IMR-90 (cell line): ENCODE results near the gene DSCAM. TPM values are rescaled to one million over a fixed set of nuclear protein-coding genes. Genes with fewer than 3 reads are reported as not detected.

ENCODE experiments used
- ATAC-seq: fragments of 200-7000 bp; cut with Tn5 transposase; 2 replicates; pipeline ENCODE4 v1.9.1; 2020; ENCODE audit warnings: low read depth, mild to moderate bottlenecking, moderate library complexity
- BruUV-seq: library from RNA; stranded (reverse); fragments of 400-500 nt; replicated peaks from 2 replicates; lab custom pipeline; 2021; lab: Mats Ljungman, UMichigan
- CTCF ChIA-PET: fragments of 300-600 bp; formaldehyde crosslinking; extraction: SDS; loops from one replicate; lab custom pipeline; 2021; ENCODE audit warnings: antibody characterized with exemption; lab: Yijun Ruan, JAX
- POLR2A ChIA-PET: fragments of 300-600 bp; sonication (Branson Sonifier 250); formaldehyde crosslinking; loops from one replicate; lab custom pipeline; 2022; ENCODE audit warnings: antibody characterized with exemption; ENCODE audit not compliant: unreplicated experiment; lab: Charles Lee
- DNase-seq: peaks from one replicate; pipeline ENCODE4 v3.0.0; 2013
- H2AFZ ChIP-seq: replicated peaks from 2 replicates; pipeline ENCODE3; 2013; ENCODE audit warnings: low read length, mild to moderate bottlenecking; ENCODE audit not compliant: poor library complexity
- H2AK5ac ChIP-seq: 2 replicates; pipeline ENCODE4 v1.6.1; 2013; ENCODE audit warnings: low read depth, low read length, inconsistent platforms
- H2AK9ac ChIP-seq: replicated peaks from 2 replicates; pipeline ENCODE3; 2013; ENCODE audit warnings: mild to moderate bottlenecking, low read depth, low read length, moderate library complexity; ENCODE audit not compliant: poor library complexity
- H2BK120ac ChIP-seq: 2 replicates; pipeline ENCODE4 v1.6.1; 2013; ENCODE audit warnings: low read depth, low read length, inconsistent platforms
- H2BK15ac ChIP-seq: 3 replicates; pipeline ENCODE4 v1.6.1; 2013; ENCODE audit warnings: low read depth, low read length, inconsistent platforms
- H2BK20ac ChIP-seq: 2 replicates; pipeline ENCODE4 v1.6.1; 2013; ENCODE audit warnings: low read depth, mild to moderate bottlenecking, inconsistent platforms, low read length, moderate library complexity
- H2BK5ac ChIP-seq: 2 replicates; pipeline ENCODE4 v1.6.1; 2013; ENCODE audit warnings: mild to moderate bottlenecking, low read depth, low read length, inconsistent platforms; ENCODE audit not compliant: poor library complexity, severe bottlenecking
- H3K14ac ChIP-seq: replicated peaks from 2 replicates; pipeline ENCODE4 v1.6.1; 2013; ENCODE audit warnings: low read depth, low read length, inconsistent platforms
- H3K18ac ChIP-seq: 2 replicates; pipeline ENCODE4 v1.6.1; 2013; ENCODE audit warnings: low read depth, low read length, control low read depth
- H3K23ac ChIP-seq: 2 replicates; pipeline ENCODE4 v1.6.1; 2013; ENCODE audit warnings: low read depth, low read length, inconsistent platforms
- H3K27ac ChIP-seq: 2 replicates; pipeline ENCODE4 v1.5.1; 2013; ENCODE audit warnings: mild to moderate bottlenecking, control low read depth, low read length; ENCODE audit not compliant: insufficient read depth
- H3K27me3 ChIP-seq: 2 replicates; pipeline ENCODE4 v1.6.1; 2013; ENCODE audit warnings: low read length; ENCODE audit not compliant: control insufficient read depth, insufficient read depth
- H3K36me3 ChIP-seq: 2 replicates; pipeline ENCODE4 v1.6.1; 2013; ENCODE audit warnings: low read length, mixed read lengths; ENCODE audit not compliant: control insufficient read depth, insufficient read depth
- H3K4ac ChIP-seq: 2 replicates; pipeline ENCODE4 v1.6.1; 2013; ENCODE audit warnings: low read depth, low read length, inconsistent platforms
- H3K4me1 ChIP-seq: 2 replicates; pipeline ENCODE4 v1.6.1; 2013; ENCODE audit warnings: low read length, mixed read lengths; ENCODE audit not compliant: control insufficient read depth, insufficient read depth
- H3K4me2 ChIP-seq: 2 replicates; pipeline ENCODE4 v1.6.1; 2013; ENCODE audit warnings: low read depth, mild to moderate bottlenecking, control low read depth, low read length, moderate library complexity
- H3K4me3 ChIP-seq: 2 replicates; pipeline ENCODE4 v1.5.1; 2013; ENCODE audit warnings: low read depth, mild to moderate bottlenecking, control low read depth, low read length, moderate library complexity; ENCODE audit not compliant: insufficient read depth
- H3K56ac ChIP-seq: 2 replicates; pipeline ENCODE4 v1.6.1; 2013; ENCODE audit warnings: low read length, inconsistent platforms; ENCODE audit not compliant: insufficient read depth; ENCODE audit errors: extremely low read depth
- H3K79me1 ChIP-seq, 2 experiments: 2 replicates each; pipeline ENCODE4 v1.6.1; 2013; ENCODE audit warnings: low read length in 2 of 2, inconsistent platforms in 1 of 2, low read depth in 1 of 2
- H3K9ac ChIP-seq: 2 replicates; pipeline ENCODE4 v1.6.1; 2013; ENCODE audit warnings: low read depth, low read length, control low read depth
- H3K9me1 ChIP-seq: 2 replicates; pipeline ENCODE4 v1.6.1; 2013; ENCODE audit warnings: low read length, inconsistent platforms; ENCODE audit not compliant: insufficient read depth
- H3K9me3 ChIP-seq: 2 replicates; pipeline ENCODE4 v1.6.1; 2013; ENCODE audit warnings: low read length; ENCODE audit not compliant: control insufficient read depth, insufficient read depth
- H4K20me1 ChIP-seq: 2 replicates; pipeline ENCODE4 v1.6.1; 2013; ENCODE audit warnings: low read length, inconsistent platforms; ENCODE audit not compliant: insufficient read depth
- H4K5ac ChIP-seq: 2 replicates; pipeline ENCODE4 v1.6.1; 2013; ENCODE audit warnings: mild to moderate bottlenecking, low read depth, low read length, control low read depth
- H4K8ac ChIP-seq, 2 experiments: 2 replicates each; pipeline ENCODE4 v1.6.1; 2013; ENCODE audit warnings: low read depth in 2 of 2, low read length in 2 of 2, control low read depth in 1 of 2, inconsistent platforms in 1 of 2
- H4K91ac ChIP-seq: 2 replicates; pipeline ENCODE4 v1.6.1; 2013; ENCODE audit warnings: low read depth, low read length, inconsistent platforms; ENCODE audit not compliant: insufficient read depth
- BHLHE40 ChIP-seq: fragments of 150-350 bp; IDR thresholded peaks from 2 replicates; pipeline ENCODE4 v1.6.1; 2016; ENCODE audit warnings: mild to moderate bottlenecking, low read depth, low read length
- MAFK ChIP-seq: IDR thresholded peaks from 2 replicates; pipeline ENCODE4 v1.6.1; 2012; ENCODE audit warnings: low read depth, low read length, improper control_type of control experiment
- RAD21 ChIP-seq: IDR thresholded peaks from 2 replicates; pipeline ENCODE4 v1.6.1; 2012; ENCODE audit warnings: low read length, improper control_type of control experiment
- WGBS, 2 experiments: methylation state at CpG; one replicate each; pipeline versions ENCODE4 v1.1.5 to v1.1.7; 2013; ENCODE audit warnings: missing lambda C conversion rate in 2 of 2; ENCODE audit not compliant: insufficient read length in 1 of 2; ENCODE audit errors: extremely low coverage in 2 of 2; 5-methylcytosine and 5-hydroxymethylcytosine counted together
- dilution Hi-C: fragments of 300-500 bp; cut with HindIII; formaldehyde crosslinking; loops from one replicate; pipeline ENCODE4 v1.14.3; 2018; ENCODE audit warnings: low sequenced_read_pairs; ENCODE audit not compliant: unreplicated experiment
- in situ Hi-C: fragments of 300-500 bp; cut with MboI; formaldehyde crosslinking; loops from 3 replicates; pipeline ENCODE4 v1.14.3; 2019; ENCODE audit warnings: low sequenced_read_pairs, inconsistent platforms, mixed read lengths
- intact Hi-C: fragments of 100-400 bp; cut with micrococcal nuclease; formaldehyde crosslinking; loops from 2 replicates; pipeline ENCODE4 v1.10.0; 2022
- polyA plus RNA-seq, 3 experiments: library from polyadenylated mRNA; depleted of rRNA; stranded (reverse); fragments of >200 nt; gene quantifications; 2 replicates each; pipeline ENCODE4 v1.2.3, GENCODE V29; 2012; ENCODE audit warnings: low replicate concordance in 1 of 3
- total RNA-seq: library from RNA; depleted of rRNA; stranded (reverse); fragments of >200 nt; gene quantifications from 2 replicates; pipeline ENCODE4 v1.2.3, GENCODE V29; 2012

DSCAM gene
- total and polyA plus RNA-seq, 2 of the 4 experiments (the other 2 are of a cell fraction): under 0.01 to 0.02 TPM

DNA sequence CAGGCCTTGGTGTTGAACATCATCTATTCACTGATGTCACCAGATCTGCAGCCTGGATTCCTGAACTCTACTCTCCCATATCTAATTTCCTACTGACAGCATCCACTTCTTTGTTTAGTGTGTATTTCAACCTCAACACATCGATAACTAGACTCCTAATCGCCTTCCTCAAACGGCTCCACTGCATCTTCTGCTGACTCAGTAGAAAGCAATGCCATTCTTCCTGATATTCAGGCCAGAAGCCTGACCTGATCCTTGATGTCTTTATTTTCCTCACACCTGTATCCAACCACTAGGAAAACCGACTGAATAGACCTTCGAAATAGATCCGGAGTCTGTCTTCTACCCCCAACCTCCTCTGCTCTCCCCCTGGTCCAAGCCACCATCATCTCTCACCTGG, 512.8 kb downstream of the DSCAM start:
- Histone ChIP-seq H3K79me1 (no peaks in the 10 kb centered on the region), H2BK120ac (no peak overlapping the region), H2BK5ac (no peak overlapping the region), H2BK20ac (no peak overlapping the region), H3K36me3 (no peaks in the 10 kb centered on the region), H3K4me1 (no peaks in the 10 kb centered on the region), H2BK15ac (no peak overlapping the region), H3K4me3 (no peak overlapping the region), H3K9me3 (peaks cover 21% of the 10 kb centered on the region), H3K27ac (no peak overlapping the region), H3K18ac (no peak overlapping the region), H3K4me2 (no peak overlapping the region), H3K4ac (no peak overlapping the region), H2AFZ (no peak overlapping the region), H3K9me1 (no peaks in the 10 kb centered on the region), H4K20me1 (no peaks in the 10 kb centered on the region), H3K23ac (no peak overlapping the region), H3K14ac (no peak overlapping the region), H2AK5ac (no peak overlapping the region), H2AK9ac (no peak overlapping the region), H4K5ac (no peak overlapping the region), H3K9ac (no peak overlapping the region), H4K91ac (no peak overlapping the region), H4K8ac (no peak overlapping the region), H3K56ac (no peak overlapping the region), H3K27me3 (no peaks in the 10 kb centered on the region)
- intact Hi-C loops: no loop called here
- dilution Hi-C loops: no loop called here
- in situ Hi-C loops: no loop called here
- DNase-seq (no peak), ATAC-seq (no peak)
- no peak for TF ChIP-seq RAD21
- TF ChIP-seq BHLHE40: no peak
- TF ChIP-seq MAFK: peak; percentile 20; the same call in 1 of the 2 replicates
- BruUV-seq: no TSS peak
- 66% methylated on average over 3 of the region's 6 CpGs; no CpG with 5 or more reads in 1 of the 2 experiments for whole genome bisulfite sequencing, 2 experiments
- CTCF ChIA-PET: no interaction called here
- POLR2A ChIA-PET: no interaction called here
